Cardiac muscle cell (in vitro differentiated cells and primary cell): Measurements from ENCODE around the gene SMCO2. TPM values are rescaled to one million over a fixed set of nuclear protein-coding genes. Genes with fewer than 3 reads are reported as not detected.

Source experiments
- DNase-seq, 2 donors: peaks; one replicate each; pipeline versions ENCODE4 v3.0.0 to v3.0.0-alpha.2; 2010 to 2017; ENCODE audit warnings: low read depth in 1 of 2, low spot score in 1 of 2
- H3K27ac ChIP-seq: fragments of 200-600 bp; sonication (generic); 2 replicates; pipeline ENCODE4 v1.5.1; 2016
- H3K27me3 ChIP-seq: fragments of 200-600 bp; sonication (generic); 2 replicates; pipeline ENCODE4 v1.6.0; 2016; ENCODE audit warnings: control low read depth
- H3K36me3 ChIP-seq: fragments of 200-600 bp; sonication (generic); 2 replicates; pipeline ENCODE4 v1.5.1; 2016; ENCODE audit warnings: control low read depth
- H3K4me1 ChIP-seq: fragments of 200-600 bp; sonication (generic); 2 replicates; pipeline ENCODE4 v1.8.1; 2017; ENCODE audit warnings: low read depth, mild to moderate bottlenecking, mixed run types
- H3K4me3 ChIP-seq: fragments of 200-600 bp; sonication (generic); 2 replicates; pipeline ENCODE4 v1.5.1; 2016; ENCODE audit warnings: mild to moderate bottlenecking
- H3K9me3 ChIP-seq: fragments of 200-600 bp; sonication (generic); 2 replicates; pipeline ENCODE4 v1.5.1; 2017; ENCODE audit warnings: low read depth, mild to moderate bottlenecking, control low read depth
- polyA plus RNA-seq: library from polyadenylated mRNA; unstranded; fragments of >200 nt; fragmentation: Nextera tagmentation; extraction: Ambion mirVana; gene quantifications from 2 replicates; pipeline ENCODE4 v1.2.1, GENCODE V29; 2016
- total RNA-seq: library from RNA; depleted of rRNA; stranded (reverse); fragments of >200 nt; gene quantifications from 2 replicates; pipeline ENCODE4 v1.2.3, GENCODE V29; 2016
- TF ChIP-seq, protein P1 (sequence below): IDR thresholded peaks from 2 replicates; pipeline ENCODE4 v1.5.1; 2012; ENCODE audit warnings: low read depth, mild to moderate bottlenecking, low read length

The SMCO2 gene
- total and polyA plus RNA-seq, 2 experiments from 2014 or later, result not detected

DNA sequence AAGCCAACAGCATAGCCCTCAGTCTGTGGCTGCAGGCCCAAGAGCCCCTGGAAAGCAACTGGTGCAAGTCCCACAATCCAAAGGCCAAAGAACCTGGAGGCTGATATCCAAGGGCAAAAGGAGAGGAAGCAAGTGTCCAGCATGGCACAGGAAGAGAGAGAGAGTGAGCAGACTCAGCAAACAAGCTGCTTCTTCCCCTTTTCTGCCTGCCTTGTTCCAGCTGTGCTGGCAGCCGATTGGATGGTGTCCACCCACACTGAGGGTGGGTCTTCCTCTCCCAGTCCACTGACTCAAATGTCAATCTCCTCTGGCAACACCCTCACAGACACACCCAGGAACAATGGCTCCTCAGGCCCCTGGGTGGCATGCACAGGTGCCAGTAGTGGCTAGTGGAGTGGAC lies 33.5 kb downstream of the SMCO2 start:
- Histone ChIP-seq H3K4me1 (no peaks in the 10 kb centered on the region), H3K27ac (no peak overlapping the region), H3K27me3 (no peaks in the 10 kb centered on the region), H3K4me3 (no peak overlapping the region), H3K36me3 (no peaks in the 10 kb centered on the region), H3K9me3 (no peaks in the 10 kb centered on the region)
- TF ChIP-seq, protein P1, sequence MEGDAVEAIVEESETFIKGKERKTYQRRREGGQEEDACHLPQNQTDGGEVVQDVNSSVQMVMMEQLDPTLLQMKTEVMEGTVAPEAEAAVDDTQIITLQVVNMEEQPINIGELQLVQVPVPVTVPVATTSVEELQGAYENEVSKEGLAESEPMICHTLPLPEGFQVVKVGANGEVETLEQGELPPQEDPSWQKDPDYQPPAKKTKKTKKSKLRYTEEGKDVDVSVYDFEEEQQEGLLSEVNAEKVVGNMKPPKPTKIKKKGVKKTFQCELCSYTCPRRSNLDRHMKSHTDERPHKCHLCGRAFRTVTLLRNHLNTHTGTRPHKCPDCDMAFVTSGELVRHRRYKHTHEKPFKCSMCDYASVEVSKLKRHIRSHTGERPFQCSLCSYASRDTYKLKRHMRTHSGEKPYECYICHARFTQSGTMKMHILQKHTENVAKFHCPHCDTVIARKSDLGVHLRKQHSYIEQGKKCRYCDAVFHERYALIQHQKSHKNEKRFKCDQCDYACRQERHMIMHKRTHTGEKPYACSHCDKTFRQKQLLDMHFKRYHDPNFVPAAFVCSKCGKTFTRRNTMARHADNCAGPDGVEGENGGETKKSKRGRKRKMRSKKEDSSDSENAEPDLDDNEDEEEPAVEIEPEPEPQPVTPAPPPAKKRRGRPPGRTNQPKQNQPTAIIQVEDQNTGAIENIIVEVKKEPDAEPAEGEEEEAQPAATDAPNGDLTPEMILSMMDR, result no peak
- no peak for DNase-seq

DNA sequence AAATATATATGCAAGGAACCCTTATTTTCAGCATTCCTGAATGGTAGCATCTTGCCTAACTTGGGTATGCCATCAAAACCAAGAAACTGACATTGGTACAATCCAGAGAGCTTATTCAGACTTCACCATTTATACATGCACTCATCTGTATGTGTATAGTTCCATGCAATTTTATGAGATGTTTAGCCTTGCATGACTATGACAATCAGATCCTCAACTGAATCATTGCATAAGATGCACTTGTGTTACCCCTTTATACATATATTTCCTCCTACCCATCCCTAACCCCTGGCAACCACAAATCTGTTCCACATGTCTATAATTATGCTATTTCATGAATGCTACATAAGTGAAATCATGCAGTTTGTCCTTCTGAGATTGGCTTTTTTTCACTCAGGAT lies 40.4 kb downstream of the SMCO2 start:
- Histone ChIP-seq H3K36me3 (no peaks in the 10 kb centered on the region), H3K27ac (no peak overlapping the region), H3K27me3 (no peaks in the 10 kb centered on the region), H3K4me1 (no peaks in the 10 kb centered on the region), H3K9me3 (no peaks in the 10 kb centered on the region), H3K4me3 (no peak overlapping the region)
- DNase-seq, result no peak
- TF ChIP-seq, protein P1, result no peak

DNA sequence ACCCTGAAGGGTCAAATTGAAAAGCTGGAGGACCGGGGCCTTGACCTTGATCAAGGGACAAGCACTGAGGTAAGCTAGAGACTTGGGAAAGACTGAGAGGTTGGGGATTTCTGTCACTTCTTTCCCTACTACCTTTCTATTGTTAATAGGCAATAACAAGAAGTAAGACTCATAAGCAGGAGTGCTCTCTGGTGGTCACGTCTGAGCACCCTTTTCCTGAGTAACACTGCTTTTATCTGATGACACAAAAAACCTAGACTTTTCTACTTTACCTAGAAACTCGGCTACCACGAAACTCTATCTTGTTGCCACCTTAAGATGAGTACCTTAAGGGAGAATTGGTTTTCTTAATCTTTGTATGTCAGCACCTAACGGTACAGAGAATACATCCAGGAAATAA lies 41.9 kb downstream of the SMCO2 start:
- H3K27me3 ChIP-seq, result no peaks in the 10 kb centered on the region
- TF ChIP-seq, protein P1, result peak; percentile 10
- H3K4me3 ChIP-seq, result no peak overlapping the region
- H3K27ac ChIP-seq, result no peak overlapping the region
- no peaks in the 10 kb centered on the region for H3K4me1 ChIP-seq
- H3K9me3 ChIP-seq, result no peaks in the 10 kb centered on the region
- DNase-seq, result no peak
- H3K36me3 ChIP-seq, result no peaks in the 10 kb centered on the region

DNA sequence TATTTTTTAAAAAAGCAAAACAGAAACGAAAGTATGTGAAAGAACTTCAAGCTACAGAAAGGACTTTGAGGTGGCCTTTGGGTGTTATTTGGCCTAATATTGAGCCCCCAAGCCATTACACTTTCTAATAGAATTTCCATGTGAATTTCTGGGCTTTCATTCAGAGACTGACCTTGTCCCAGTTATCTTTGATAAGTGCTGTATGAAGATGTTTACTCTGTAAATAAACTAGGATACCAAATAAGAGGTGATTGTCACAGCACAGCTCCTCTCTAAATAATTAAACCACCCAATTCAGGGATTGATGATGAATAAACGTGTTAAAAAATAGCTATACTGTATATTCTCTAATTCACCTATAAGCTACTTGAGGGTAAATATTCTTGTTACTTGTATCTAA lies 44.7 kb downstream of the SMCO2 start:
- TF ChIP-seq, protein P1, result no peak
- no peak for DNase-seq
- H3K36me3 ChIP-seq, result no peaks in the 10 kb centered on the region

DNA sequence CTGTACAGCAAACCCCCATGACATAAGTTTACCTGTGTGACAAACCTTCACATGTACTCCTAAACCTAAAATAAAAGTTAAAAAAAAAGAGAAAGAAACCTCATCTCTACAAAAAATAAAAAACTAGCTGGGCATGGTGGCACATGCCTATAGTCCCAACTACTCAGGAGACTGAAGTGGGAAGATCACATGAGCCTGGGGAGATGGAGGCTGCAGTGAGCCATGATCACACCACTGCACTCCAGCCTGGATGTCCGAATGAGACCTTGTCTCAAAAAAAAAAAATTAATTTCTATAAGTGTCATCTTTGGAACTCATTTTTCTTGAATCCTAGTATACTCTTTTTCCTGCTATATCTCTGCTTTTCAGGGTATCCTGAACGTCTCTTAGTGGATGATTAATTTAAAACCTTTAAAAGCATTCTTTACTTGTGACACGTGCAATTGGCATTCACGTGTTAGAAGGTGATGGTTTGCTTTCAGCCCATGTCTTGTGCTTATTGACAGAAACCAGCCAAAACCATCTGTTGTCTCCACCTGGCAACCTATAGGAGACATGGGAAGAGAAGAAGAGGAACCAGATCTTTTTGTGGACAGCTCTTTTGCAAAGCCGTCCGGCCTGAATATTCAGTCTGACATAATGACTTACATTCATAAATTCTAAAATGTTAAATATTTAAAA lies 46.9 kb downstream of the SMCO2 start:
- no peaks in the 10 kb centered on the region for H3K27me3 ChIP-seq
- no peaks in the 10 kb centered on the region for H3K9me3 ChIP-seq
- H3K27ac ChIP-seq, result no peak overlapping the region
- no peak for DNase-seq
- H3K36me3 ChIP-seq, result no peaks in the 10 kb centered on the region
- TF ChIP-seq, protein P1, result no peak
- H3K4me1 ChIP-seq, result no peaks in the 10 kb centered on the region
- H3K4me3 ChIP-seq, result no peak overlapping the region

More for the DNA sequence above, 44.7 kb downstream of the SMCO2 start:
- Histone ChIP-seq H3K4me3 (no peak overlapping the region), H3K4me1 (no peaks in the 10 kb centered on the region), H3K9me3 (no peaks in the 10 kb centered on the region), H3K27ac (no peak overlapping the region), H3K27me3 (no peaks in the 10 kb centered on the region)

DNA sequence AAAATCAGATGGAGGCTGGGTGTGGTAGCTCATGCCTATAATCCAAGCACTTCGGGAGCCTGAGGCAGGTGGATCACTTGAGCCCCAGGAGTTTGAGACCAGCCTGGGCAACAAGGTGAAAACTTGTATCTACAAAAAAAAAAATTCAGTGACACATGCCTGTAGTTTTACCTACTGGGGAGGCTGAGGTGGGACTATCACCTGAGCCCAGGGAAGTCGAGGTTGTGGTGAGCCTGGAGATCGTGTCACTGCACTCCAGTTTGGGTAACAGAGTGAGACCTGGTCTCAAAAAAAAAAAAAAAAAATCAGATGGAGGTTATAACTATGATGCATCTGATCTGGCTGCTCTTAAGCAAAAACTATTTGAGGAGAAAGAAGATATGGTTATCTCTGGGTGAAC lies 50.9 kb downstream of the SMCO2 start:
- Histone ChIP-seq H3K27ac (no peak overlapping the region), H3K27me3 (no peaks in the 10 kb centered on the region), H3K36me3 (no peaks in the 10 kb centered on the region), H3K9me3 (no peaks in the 10 kb centered on the region), H3K4me3 (no peak overlapping the region), H3K4me1 (no peaks in the 10 kb centered on the region)
- no peak for DNase-seq
- TF ChIP-seq, protein P1, result no peak
